ENCODE measurements around the gene FAM171A1. TPM values are rescaled to one million over a fixed set of nuclear protein-coding genes. Genes with fewer than 3 reads are reported as not detected.

FAM171A1 gene
- total and polyA plus RNA-seq, 12 donors, result 3.5 to 14.1 (median 5.7) TPM

- Histone ChIP-seq H3K4me1 (replicated peaks in 1 of 2) (no peaks in the 10 kb centered on the region), H3K27ac (no peak overlapping the region), H3K9me3 (replicated peaks in 1 of 3) (no peaks in the 10 kb centered on the region), H3K4me3 (no peak overlapping the region), H3K27me3 (no peaks in the 10 kb centered on the region), H3K36me3 (replicated peaks in 1 of 2) (no peaks in the 10 kb centered on the region)
- TF ChIP-seq CTCF (IDR thresholded peaks at IDR 0.05) (no peak), POLR2A (IDR thresholded peaks at IDR 0.05) (no peak)
- intact Hi-C loops (cut with DNase I), result no loop called here
- DNase-seq, result peak in 1 of 7 donors; percentile 16
- 29 to 55% (median 45%) methylated on average over 10 of the region's 10 CpGs for WGBS, 4 donors
These were observed 116.1 kb downstream of the FAM171A1 start for GRCh38 chr10:15254808-15255648.

- Histone ChIP-seq H3K9me3 (replicated peaks in 1 of 3) (no peaks in the 10 kb centered on the region), H3K36me3 (replicated peaks in 1 of 2) (no peaks in the 10 kb centered on the region), H3K4me1 (replicated peaks in 1 of 2) (no peaks in the 10 kb centered on the region), H3K27me3 (no peaks in the 10 kb centered on the region), H3K27ac (no peak overlapping the region), H3K4me3 (no peak overlapping the region)
- no peak for TF ChIP-seq POLR2A (IDR thresholded peaks at IDR 0.05)
- TF ChIP-seq CTCF (IDR thresholded peaks at IDR 0.05), result no peak
- intact Hi-C loops (cut with DNase I), result no loop called here
- DNase-seq, result no peak
- WGBS, 4 donors, result 65 to 84% (median 81%) methylated on average over 14 to 16 of the region's 16 CpGs
These were observed 116.9 kb downstream of the FAM171A1 start for GRCh38 chr10:15253951-15254807.

GRCh38 chr10:15252396-15252795, 118.7 kb downstream of the FAM171A1 start:
- H3K36me3 ChIP-seq (replicated peaks in 1 of 2), result no peaks in the 10 kb centered on the region
- H3K27me3 ChIP-seq, result no peaks in the 10 kb centered on the region
- no peaks in the 10 kb centered on the region for H3K9me3 ChIP-seq (replicated peaks in 1 of 3)
- H3K27ac ChIP-seq, result no peak overlapping the region
- H3K4me3 ChIP-seq, result no peak overlapping the region
- intact Hi-C loops (cut with DNase I), result no loop called here
- no peak for DNase-seq
- H3K4me1 ChIP-seq (replicated peaks in 1 of 2), result no peaks in the 10 kb centered on the region
- TF ChIP-seq CTCF (IDR thresholded peaks at IDR 0.05) (no peak), POLR2A (IDR thresholded peaks at IDR 0.05) (no peak)
- 90 to 96% (median 94%) methylated on average over 11 of the region's 11 CpGs for whole genome bisulfite sequencing, 4 donors

- 91 to 98% (median 94%) methylated on average over 11 of the region's 11 CpGs for WGBS, 4 donors
- Histone ChIP-seq H3K4me3 (no peak overlapping the region), H3K27me3 (no peaks in the 10 kb centered on the region), H3K9me3 (replicated peaks in 1 of 3) (no peaks in the 10 kb centered on the region), H3K27ac (no peak overlapping the region), H3K36me3 (replicated peaks in 1 of 2) (no peaks in the 10 kb centered on the region), H3K4me1 (replicated peaks in 1 of 2) (no peaks in the 10 kb centered on the region)
- intact Hi-C loops (cut with DNase I), result no loop called here
- DNase-seq, result no peak
- TF ChIP-seq CTCF (IDR thresholded peaks at IDR 0.05) (no peak), POLR2A (IDR thresholded peaks at IDR 0.05) (no peak)
These were observed 119.2 kb downstream of the FAM171A1 start for GRCh38 chr10:15251791-15252380.
